Right atrium auricular region (tissue), 2 donors: ENCODE results near the gene SORBS2. TPM values are rescaled to one million over a fixed set of nuclear protein-coding genes. Genes with fewer than 3 reads are reported as not detected.

Experiments
- DNase-seq: peaks from one replicate; pipeline ENCODE4 v3.0.0-alpha.2; 2019; ENCODE audit warnings: low spot score
- H3K27ac ChIP-seq, 2 donors: fragments of 200-600 bp; sonication (generic); 1 replicate in 1 of 2; 2 replicates in 1 of 2; pipeline ENCODE4 v1.5.1; 2016 to 2019
- H3K27me3 ChIP-seq, 2 donors: fragments of 200-600 bp; sonication (generic); one replicate each; pipeline versions ENCODE4 v1.5.1 to v1.6.0; 2017 to 2019
- H3K36me3 ChIP-seq: fragments of 200-600 bp; sonication (generic); one replicate; pipeline ENCODE4 v1.5.1; 2016
- H3K4me1 ChIP-seq, 2 donors: fragments of 200-600 bp; sonication (generic); one replicate each; pipeline versions ENCODE4 v1.5.1 to v1.6.0; 2017 to 2019
- H3K4me3 ChIP-seq, 2 donors: fragments of 200-600 bp; sonication (generic); 1 replicate in 1 of 2; 2 replicates in 1 of 2; pipeline ENCODE4 v1.5.1; 2017 to 2019; ENCODE audit warnings: mild to moderate bottlenecking in 1 of 2, moderate library complexity in 1 of 2
- H3K9me3 ChIP-seq, 2 donors: fragments of 200-600 bp; sonication (generic); one replicate each; pipeline ENCODE4 v1.5.1; 2019
- CTCF ChIP-seq, 2 donors: fragments of 200-600 bp; sonication (generic); IDR thresholded peaks; one replicate each; pipeline ENCODE4 v1.5.1; 2019; ENCODE audit warnings: antibody characterized with exemption in 2 of 2
- total RNA-seq, 2 donors: library from RNA; depleted of rRNA; stranded (reverse); fragments of >200 nt; gene quantifications; one replicate each; pipeline ENCODE4 v1.1.0, GENCODE V29; 2016

SORBS2 gene
- total RNA-seq, 2 donors from 2014 or later: 530 to 741 TPM

DNA sequence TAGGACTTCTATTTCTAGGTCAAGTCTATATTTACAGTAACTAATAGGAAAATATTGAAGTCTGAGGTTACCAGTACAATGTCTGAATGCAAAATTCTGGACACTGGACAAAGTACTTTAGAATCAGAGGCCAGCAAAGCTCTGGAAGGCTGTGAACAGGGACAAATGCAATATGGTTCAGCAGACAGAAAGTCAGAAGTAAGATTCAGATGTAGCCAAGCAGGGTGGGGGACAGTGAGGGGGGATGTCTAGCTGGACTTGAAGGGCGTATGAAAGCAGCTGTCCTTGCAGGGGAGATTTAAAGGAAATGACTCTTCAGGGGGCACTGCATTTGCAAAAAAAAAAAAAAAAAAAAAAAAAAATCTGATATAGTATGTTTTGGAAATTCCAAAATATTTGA is 2.9 kb downstream of the SORBS2 start:
- Histone ChIP-seq H3K36me3 (no peaks in the 10 kb centered on the region), H3K4me1 (peaks cover 0 to 5% of the 10 kb centered on the region in 2 donors), H3K27ac (peak overlapping the region; percentile 61 to 80), H3K27me3 (no peaks in the 10 kb centered on the region), H3K9me3 (no peaks in the 10 kb centered on the region), H3K4me3 (peak overlapping the region; percentile 57 to 63)
- no peak for TF ChIP-seq CTCF (IDR thresholded peaks at IDR 0.05)
- no peak for DNase-seq

DNA sequence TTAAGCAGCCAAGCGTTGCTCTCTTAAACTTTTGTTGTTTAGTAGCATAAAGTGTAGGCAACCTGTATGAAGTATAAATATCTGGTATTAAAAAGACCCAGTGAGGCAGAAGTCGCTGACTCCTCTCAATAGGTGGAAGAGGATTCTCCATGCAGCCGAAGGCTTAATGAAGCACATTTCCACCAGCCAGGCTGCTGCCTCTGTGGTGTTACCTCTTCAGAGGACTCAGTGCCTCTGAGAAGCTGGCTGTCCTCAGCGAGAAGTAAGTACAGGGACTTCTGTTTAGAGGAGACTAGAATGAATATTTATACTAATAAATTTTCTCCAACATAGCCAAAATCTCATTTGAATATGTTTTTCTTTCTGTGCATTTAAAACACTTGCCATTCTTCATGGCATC is 6.0 kb downstream of the SORBS2 start:
- Histone ChIP-seq H3K4me1 (no peaks in the 10 kb centered on the region), H3K36me3 (peaks cover 2% of the 10 kb centered on the region), H3K27me3 (no peaks in the 10 kb centered on the region), H3K27ac (peak overlapping the region; percentile 66 to 80), H3K9me3 (no peaks in the 10 kb centered on the region), H3K4me3 (peak overlapping the region; percentile 18 to 21)
- no peak for TF ChIP-seq CTCF (IDR thresholded peaks at IDR 0.05)
- DNase-seq: no peak

DNA sequence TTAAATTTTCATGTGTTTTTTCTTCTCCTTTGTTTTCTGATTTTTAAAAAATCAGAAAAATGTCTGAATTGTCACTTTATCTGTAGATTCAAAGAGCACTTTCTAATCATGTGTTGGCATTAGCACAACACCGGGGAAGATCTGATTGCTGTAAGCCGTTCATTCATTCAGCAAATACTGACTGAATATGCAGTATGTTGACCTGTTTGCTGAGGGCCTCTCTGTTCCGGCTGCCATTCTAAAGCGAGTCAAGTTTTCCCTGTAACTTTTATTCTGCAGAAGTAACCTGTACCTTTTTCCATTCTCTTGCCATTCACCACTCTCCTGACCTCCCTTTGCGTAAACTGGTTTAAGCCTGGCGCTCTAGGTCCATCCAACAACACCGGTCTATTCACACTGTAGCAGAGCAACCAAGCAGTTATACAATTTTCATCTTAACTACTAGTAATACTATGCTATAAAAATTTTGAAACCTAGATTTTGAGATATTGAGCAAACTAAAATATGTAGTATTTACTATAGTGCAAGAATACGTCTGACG is 6.7 kb downstream of the SORBS2 start:
- Histone ChIP-seq H3K27ac (peak overlapping the region; percentile 66 to 80), H3K9me3 (no peaks in the 10 kb centered on the region), H3K4me3 (peak overlapping the region; percentile 18 to 21), H3K4me1 (no peaks in the 10 kb centered on the region), H3K27me3 (no peaks in the 10 kb centered on the region), H3K36me3 (peaks cover 8% of the 10 kb centered on the region)
- TF ChIP-seq CTCF (IDR thresholded peaks at IDR 0.05): no peak
- DNase-seq: no peak

DNA sequence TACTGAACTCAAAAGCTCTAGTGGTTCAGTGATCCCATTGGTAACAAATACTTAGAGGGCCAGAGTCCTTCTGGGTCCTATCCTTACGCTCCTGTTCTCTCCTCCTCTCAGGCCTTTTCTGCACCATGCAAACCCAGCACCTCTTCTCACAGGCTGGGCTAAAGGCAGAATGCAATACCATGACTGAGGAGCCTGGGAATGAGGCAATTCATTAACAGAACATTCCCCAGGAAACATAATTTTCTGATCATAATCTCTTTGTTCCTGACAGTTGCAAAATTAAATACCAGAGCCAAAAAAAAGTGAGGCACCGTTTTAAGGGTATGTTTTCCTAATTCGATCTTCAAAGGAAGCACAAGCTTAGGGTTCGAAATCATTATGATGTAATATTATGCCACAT is 9.0 kb downstream of the SORBS2 start:
- Histone ChIP-seq H3K27me3 (no peaks in the 10 kb centered on the region), H3K36me3 (peaks cover 8% of the 10 kb centered on the region), H3K27ac (peak overlapping the region; percentile 66 to 80), H3K4me1 (peaks cover 0 to 12% of the 10 kb centered on the region in 2 donors), H3K9me3 (no peaks in the 10 kb centered on the region), H3K4me3 (no peak overlapping the region)
- no peak for TF ChIP-seq CTCF (IDR thresholded peaks at IDR 0.05)
- DNase-seq: no peak

DNA sequence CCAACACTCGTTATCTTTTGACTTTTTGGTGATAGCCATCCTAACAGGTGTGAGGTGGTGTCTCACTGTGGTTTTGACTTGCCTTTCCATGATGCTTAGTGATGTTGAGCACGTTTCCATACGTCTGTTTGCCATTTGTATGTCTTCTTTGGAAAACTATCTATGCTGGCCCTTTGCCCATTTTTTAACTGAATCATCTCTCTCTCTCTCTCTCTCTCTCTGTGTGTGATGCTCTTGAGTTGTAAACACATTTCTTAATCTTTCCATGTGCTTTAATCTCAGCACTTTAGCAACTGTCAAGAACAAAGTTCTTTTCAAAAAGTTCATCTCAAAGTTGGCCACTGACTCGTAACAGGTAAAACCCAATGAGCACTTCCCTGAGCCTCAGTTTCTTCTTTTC is 10.5 kb downstream of the SORBS2 start:
- peak overlapping the region; percentile 73 to 80 for H3K27ac ChIP-seq
- no peaks in the 10 kb centered on the region for H3K27me3 ChIP-seq
- no peaks in the 10 kb centered on the region for H3K9me3 ChIP-seq
- no peak for TF ChIP-seq CTCF (IDR thresholded peaks at IDR 0.05)
- H3K4me3 ChIP-seq: no peak overlapping the region
- H3K36me3 ChIP-seq: peaks cover 8% of the 10 kb centered on the region
- no peak for DNase-seq
- H3K4me1 ChIP-seq: peaks cover 0 to 17% of the 10 kb centered on the region in 2 donors
